Spleen (tissue), 11 donors: Measurements from ENCODE around the gene SNED1. TPM values are rescaled to one million over a fixed set of nuclear protein-coding genes. Genes with fewer than 3 reads are reported as not detected.

ENCODE experiments used
- DNase-seq: peaks from one replicate; pipeline ENCODE4 v3.0.0-alpha.2; 2020
- H3K27ac ChIP-seq, 8 donors: fragments of 200-600 bp; sonication (generic) in 7 of 8; 1 replicate in 4 of 8; 2 replicates in 4 of 8; pipeline versions ENCODE4 v1.5.0 to v1.8.0; 2016 to 2021; ENCODE audit warnings: inconsistent platforms in 4 of 8, mild to moderate bottlenecking in 4 of 8, moderate library complexity in 1 of 8
- H3K27me3 ChIP-seq, 7 donors: fragments of 200-600 bp; sonication (generic) in 6 of 7; replicated peaks in 1 of 7; 1 replicate in 4 of 7; 2 replicates in 3 of 7; pipeline versions ENCODE4 v1.5.0 to v1.8.0; 2016 to 2021; ENCODE audit warnings: inconsistent platforms in 3 of 7, mild to moderate bottlenecking in 1 of 7
- H3K36me3 ChIP-seq, 6 donors: fragments of 200-600 bp; sonication (generic) in 5 of 6; 1 replicate in 4 of 6; 2 replicates in 2 of 6; pipeline versions ENCODE4 v1.5.0 to v1.8.0; 2016 to 2021; ENCODE audit warnings: inconsistent platforms in 2 of 6
- H3K4me1 ChIP-seq, 6 donors: fragments of 200-600 bp; sonication (generic) in 5 of 6; 1 replicate in 3 of 6; 2 replicates in 3 of 6; pipeline versions ENCODE4 v1.5.0 to v1.8.0; 2016 to 2021; ENCODE audit warnings: inconsistent platforms in 3 of 6
- H3K4me3 ChIP-seq, 8 donors: fragments of 200-600 bp; sonication (generic) in 7 of 8; 1 replicate in 4 of 8; 2 replicates in 4 of 8; pipeline versions ENCODE4 v1.5.0 to v1.8.0; 2016 to 2021; ENCODE audit warnings: inconsistent platforms in 4 of 8, mild to moderate bottlenecking in 4 of 8, moderate library complexity in 2 of 8
- H3K9me3 ChIP-seq, 8 donors: fragments of 200-600 bp; sonication (generic) in 7 of 8; 1 replicate in 4 of 8; 2 replicates in 4 of 8; pipeline versions ENCODE4 v1.5.0 to v1.8.0; 2016 to 2021; ENCODE audit warnings: inconsistent platforms in 4 of 8
- CTCF ChIP-seq, 11 experiments: fragments of 200-600 bp in 7 of 11; fragments of 450-650 bp in 4 of 11; sonication (generic) in 4 of 11; IDR thresholded peaks in 8 of 11; conservative IDR thresholded peaks in 3 of 11; 1 replicate in 7 of 11; 2 replicates in 4 of 11; pipeline versions ENCODE4 v1.4.0 to v1.8.0; 2016 to 2021; ENCODE audit warnings: antibody characterized with exemption in 11 of 11, inconsistent platforms in 4 of 11, mild to moderate bottlenecking in 1 of 11
- POLR2A ChIP-seq, 3 donors: fragments of 450-650 bp; IDR thresholded peaks; one replicate each; pipeline ENCODE4 v1.5.1; 2017; ENCODE audit warnings: antibody characterized with exemption in 3 of 3, mild to moderate bottlenecking in 1 of 3
- POLR2AphosphoS5 ChIP-seq, 3 donors: sonication (generic); formaldehyde crosslinking; IDR thresholded peaks; one replicate each; pipeline ENCODE4 v1.5.1; 2017; ENCODE audit warnings: antibody characterized with exemption in 3 of 3
- WGBS, 5 donors: extraction: QIAGEN DNeasy Blood & Tissue Kit in 3 of 5; methylation state at CpG; one replicate each; pipeline versions ENCODE4 v1.1.5 to v1.1.7; 2013 to 2018; 5-methylcytosine and 5-hydroxymethylcytosine counted together
- intact Hi-C: fragments of 100-400 bp; cut with DNase I; formaldehyde crosslinking; loops from one replicate; pipeline ENCODE4 v1.15.0; 2023; ENCODE audit warnings: low total_unique reads
- polyA plus RNA-seq, 3 donors: library from polyadenylated mRNA; stranded (reverse); fragments of 200-250 nt; gene quantifications; one replicate each; pipeline ENCODE4 v1.2.1, GENCODE V29; 2013
- total RNA-seq, 7 donors: library from RNA; depleted of rRNA in 3 of 7; stranded (reverse); fragments of >200 nt in 3 of 7; fragmentation: NEBNext Ultra II Directional in 4 of 7; extraction: Animal tissue kit (Norgen Biotek cat#: 25700) in 4 of 7; gene quantifications; one replicate each; pipeline versions ENCODE4 v1.1.0 to v1.2.1, GENCODE V29; 2016 to 2021
- donor health status: healthy with polysubstance abuse.
- donor health status: DM: no; HTN: no; CAD: no; lungs with moderate emphysema.
- donor health status: DM: no; HTN: no; CAD: no.
- donor health status: Bipolar disorder and iron deficiency.
- donor health status: healthy.
- donor health status: DM: no; HTN: no; CAD: no.
- donor health status: DM: yes; HTN: yes; CAD: no.

Gene SNED1
- total and polyA plus RNA-seq, 10 donors, result 2.6 to 85.3 (median 45.5) TPM

GRCh38 chr2:241130316-241130715 lies 131.9 kb downstream of the SNED1 start:
- Histone ChIP-seq H3K27ac (no peak overlapping the region), H3K27me3 (no peaks in the 10 kb centered on the region), H3K36me3 (peaks cover 0 to 50% (median 0%) of the 10 kb centered on the region in 6 donors), H3K4me1 (peaks cover 0 to 46% (median 32%) of the 10 kb centered on the region in 6 donors), H3K9me3 (no peaks in the 10 kb centered on the region), H3K4me3 (no peak overlapping the region)
- WGBS, 5 donors, result 89 to 95% (median 92%) methylated on average over 12 to 16 of the region's 16 CpGs
- DNase-seq, result peak; percentile 74
- intact Hi-C loops, result no loop called here
- no peak for TF ChIP-seq CTCF (IDR thresholded peaks at IDR 0.05 in 8 of 11, conservative IDR thresholded peaks at IDR 0.05 in 3 of 11)
- TF ChIP-seq POLR2AphosphoS5 (IDR thresholded peaks at IDR 0.05), result no peak
- no peak for TF ChIP-seq POLR2A (IDR thresholded peaks at IDR 0.05)

- 93 to 96% (median 95%) methylated on average over 7 of the region's 7 CpGs for WGBS, 5 donors
Observed at GRCh38 chr2:241131531-241131930, 133.1 kb downstream of the SNED1 start.

GRCh38 chr2:241132538-241133435 lies 134.4 kb downstream of the SNED1 start:
- Histone ChIP-seq H3K9me3 (no peaks in the 10 kb centered on the region), H3K27me3 (no peaks in the 10 kb centered on the region), H3K4me1 (peaks cover 0 to 22% (median 16%) of the 10 kb centered on the region in 6 donors), H3K36me3 (peaks cover 0 to 58% (median 10%) of the 10 kb centered on the region in 6 donors), H3K4me3 (no peak overlapping the region), H3K27ac (no peak overlapping the region)
- no peak for DNase-seq
- 91 to 98% (median 93%) methylated on average over 14 of the region's 14 CpGs for WGBS, 5 donors
- intact Hi-C loops, result no loop called here
- TF ChIP-seq POLR2A (IDR thresholded peaks at IDR 0.05) (no peak), POLR2AphosphoS5 (IDR thresholded peaks at IDR 0.05) (no peak)

More at GRCh38 chr2:241131531-241131930, 133.1 kb downstream of the SNED1 start:
- Histone ChIP-seq H3K9me3 (no peaks in the 10 kb centered on the region), H3K27ac (no peak overlapping the region), H3K27me3 (no peaks in the 10 kb centered on the region), H3K36me3 (peaks cover 0 to 52% (median 5%) of the 10 kb centered on the region in 6 donors), H3K4me1 (peaks cover 0 to 34% (median 27%) of the 10 kb centered on the region in 6 donors), H3K4me3 (no peak overlapping the region)
- DNase-seq, result no peak
- intact Hi-C loops, result no loop called here
- TF ChIP-seq CTCF (IDR thresholded peaks at IDR 0.05 in 8 of 11, conservative IDR thresholded peaks at IDR 0.05 in 3 of 11) (no peak), POLR2AphosphoS5 (IDR thresholded peaks at IDR 0.05) (no peak), POLR2A (IDR thresholded peaks at IDR 0.05) (no peak)

GRCh38 chr2:241133436-241133820 lies 135.0 kb downstream of the SNED1 start:
- intact Hi-C loops, result no loop called here
- peaks cover 0 to 15% (median 9%) of the 10 kb centered on the region in 6 donors for H3K4me1 ChIP-seq
- DNase-seq, result no peak
- no peaks in the 10 kb centered on the region for H3K27me3 ChIP-seq
- no peak overlapping the region for H3K27ac ChIP-seq
- no peaks in the 10 kb centered on the region for H3K9me3 ChIP-seq
- TF ChIP-seq POLR2AphosphoS5 (IDR thresholded peaks at IDR 0.05), result no peak
- TF ChIP-seq CTCF (IDR thresholded peaks at IDR 0.05 in 8 of 11, conservative IDR thresholded peaks at IDR 0.05 in 3 of 11), result no peak
- TF ChIP-seq POLR2A (IDR thresholded peaks at IDR 0.05), result no peak
- no peak overlapping the region for H3K4me3 ChIP-seq
- WGBS, 5 donors, result 92 to 96% (median 95%) methylated on average over 10 of the region's 10 CpGs
- peaks cover 0 to 65% (median 10%) of the 10 kb centered on the region in 6 donors for H3K36me3 ChIP-seq
